Testis (tissue), 3 donors: ENCODE results near the gene COQ6. TPM values are rescaled to one million over a fixed set of nuclear protein-coding genes. Genes with fewer than 3 reads are reported as not detected.

Experiments used
- DNase-seq: peaks from one replicate; pipeline ENCODE4 v3.0.0-alpha.2; 2019
- H3K27ac ChIP-seq, 2 donors: fragments of 200-600 bp; sonication (generic); one replicate each; pipeline ENCODE4 v1.5.1; 2019
- H3K27me3 ChIP-seq: fragments of 200-600 bp; sonication (generic); one replicate; pipeline ENCODE4 v1.5.1; 2019
- H3K36me3 ChIP-seq: fragments of 200-600 bp; sonication (generic); one replicate; pipeline ENCODE4 v1.5.1; 2017; ENCODE audit warnings: low read depth; ENCODE audit errors: missing control alignments
- H3K4me1 ChIP-seq: fragments of 200-600 bp; sonication (generic); one replicate; pipeline ENCODE4 v1.5.1; 2019
- H3K4me3 ChIP-seq, 2 donors: fragments of 200-600 bp; sonication (generic); one replicate each; pipeline ENCODE4 v1.5.1; 2017 to 2019
- H3K9me3 ChIP-seq: fragments of 200-600 bp; sonication (generic); one replicate; pipeline ENCODE4 v1.5.1; 2017
- CTCF ChIP-seq, 3 experiments: fragments of 450-650 bp in 2 of 3; fragments of 200-600 bp in 1 of 3; sonication (generic) in 1 of 3; IDR thresholded peaks; one replicate each; pipeline ENCODE4 v1.5.1; 2016 to 2019; ENCODE audit warnings: antibody characterized with exemption in 3 of 3, mild to moderate bottlenecking in 2 of 3, moderate library complexity in 1 of 3
- POLR2A ChIP-seq: fragments of 450-650 bp; IDR thresholded peaks from one replicate; pipeline ENCODE4 v1.6.1; 2017; ENCODE audit warnings: antibody characterized with exemption, mild to moderate bottlenecking, moderate library complexity
- WGBS, 2 donors: methylation state at CpG; one replicate each; pipeline ENCODE4 v1.1.5; 2018; 5-methylcytosine and 5-hydroxymethylcytosine counted together
- intact Hi-C: fragments of 100-400 bp; cut with DNase I; formaldehyde crosslinking; loops from one replicate; pipeline ENCODE4 v1.15.1; 2023; ENCODE audit warnings: low total_unique reads
- polyA plus RNA-seq: library from polyadenylated mRNA; stranded (reverse); fragments of 350-450 nt; fragmentation: Illumina TruSeq; extraction: RNeasy Lipid Tissue Mini Kit (QIAGEN cat#74804); gene quantifications from one replicate; pipeline ENCODE4 v1.2.3, GENCODE V29; 2014; ENCODE audit warnings: low read depth, low replicate concordance; ENCODE audit not compliant: insufficient read depth
- small RNA-seq, 2 donors: library from RNA; depleted of rRNA; stranded (forward); fragments of <200 nt; gene quantifications; one replicate each; pipeline ENCODE3, GENCODE V24; 2016
- total RNA-seq, 2 donors: library from RNA; depleted of rRNA; stranded (reverse); fragments of >200 nt; gene quantifications; one replicate each; pipeline ENCODE4 v1.2.3, GENCODE V29; 2016

Gene COQ6
- total and polyA plus RNA-seq, 3 donors from 2014 or later, result 61.0 to 69.8 (median 66.2) TPM

- intact Hi-C loops, result no loop called here
- no peaks in the 10 kb centered on the region for H3K36me3 ChIP-seq
- H3K4me1 ChIP-seq, result no peaks in the 10 kb centered on the region
- no peak for TF ChIP-seq CTCF (IDR thresholded peaks at IDR 0.05)
- TF ChIP-seq POLR2A, result no peak
- no peaks in the 10 kb centered on the region for H3K27me3 ChIP-seq
- no peak overlapping the region for H3K27ac ChIP-seq
- H3K4me3 ChIP-seq, result no peak overlapping the region
- WGBS, 2 donors, result 62 to 75% methylated on average over 2 of the region's 2 CpGs
- no peaks in the 10 kb centered on the region for H3K9me3 ChIP-seq
- DNase-seq, result no peak
Observed at GRCh38 chr14:74008843-74009499, 58.9 kb downstream of the COQ6 start.

Small RNA genes within 50 kb of the gene (small RNA-seq; reads per million reads assigned to genes)
- 0 reads per million in 2 donors for gene AC005480.2
- 0 reads per million in 2 donors for gene RF00019

Other genes starting within 250 kb of the COQ6 start
- gene PNMA1, start 235.9 kb upstream of the COQ6 start, total RNA-seq, result 10 to 100 TPM; 74.8 to 85.6 TPM
- gene PNMA1, start 235.9 kb upstream of the COQ6 start, polyA plus RNA-seq, result 184 TPM
- 10 to 100 TPM; 19.1 to 19.4 TPM for gene PTGR2, start 98.5 kb upstream of the COQ6 start, total RNA-seq
- gene PTGR2, start 98.5 kb upstream of the COQ6 start, polyA plus RNA-seq, result 11.8 TPM
- 10 to 100 TPM; 85.3 to 92.9 TPM for gene ZNF410, start 63.4 kb upstream of the COQ6 start, total RNA-seq
- gene ZNF410, start 63.4 kb upstream of the COQ6 start, polyA plus RNA-seq, result 117 TPM
- 10 to 100 TPM; 15.0 to 26.0 TPM for gene FAM161B, start 208 bp upstream of the COQ6 start, total RNA-seq
- 24.1 TPM for gene FAM161B, start 208 bp upstream of the COQ6 start, polyA plus RNA-seq
- gene ENTPD5, start 69.0 kb downstream of the COQ6 start, total RNA-seq, result 10 to 100 TPM; 20.3 to 39.5 TPM
- gene ENTPD5, start 69.0 kb downstream of the COQ6 start, polyA plus RNA-seq, result 12.9 TPM
- gene BBOF1, start 69.0 kb downstream of the COQ6 start, total RNA-seq, result 10 to 100 TPM; 25.1 to 40.6 TPM
- gene BBOF1, start 69.0 kb downstream of the COQ6 start, polyA plus RNA-seq, result 41.6 TPM
- 10 to 100 TPM; 84.2 to 88.5 TPM for gene ALDH6A1, start 134.2 kb downstream of the COQ6 start, total RNA-seq
- gene ALDH6A1, start 134.2 kb downstream of the COQ6 start, polyA plus RNA-seq, result 57.2 TPM
- gene LIN52, start 134.7 kb downstream of the COQ6 start, total RNA-seq, result 10 to 100 TPM; 13.8 to 21.7 TPM
- gene LIN52, start 134.7 kb downstream of the COQ6 start, polyA plus RNA-seq, result 18.9 TPM